Hindlimb muscle (tissue), 1 donor: Measurements from ENCODE around the gene TSPEAR. TPM values are rescaled to one million over a fixed set of nuclear protein-coding genes. Genes with fewer than 3 reads are reported as not detected.

Source experiments
- DNase-seq: peaks from one replicate; pipeline ENCODE4 v3.0.0-alpha.2; 2013
- polyA plus RNA-seq: library from polyadenylated mRNA; unstranded; fragments of 120-200 nt; gene quantifications from one replicate; pipeline ENCODE4 v1.2.1, GENCODE V29; 2013; ENCODE audit not compliant: insufficient read length

TSPEAR gene
- polyA plus RNA-seq, 1 donor: 0.14 TPM

- no peak for DNase-seq
Measured at GRCh38 chr21:44740742-44741141, 29.4 kb upstream of the TSPEAR start.

DNA sequence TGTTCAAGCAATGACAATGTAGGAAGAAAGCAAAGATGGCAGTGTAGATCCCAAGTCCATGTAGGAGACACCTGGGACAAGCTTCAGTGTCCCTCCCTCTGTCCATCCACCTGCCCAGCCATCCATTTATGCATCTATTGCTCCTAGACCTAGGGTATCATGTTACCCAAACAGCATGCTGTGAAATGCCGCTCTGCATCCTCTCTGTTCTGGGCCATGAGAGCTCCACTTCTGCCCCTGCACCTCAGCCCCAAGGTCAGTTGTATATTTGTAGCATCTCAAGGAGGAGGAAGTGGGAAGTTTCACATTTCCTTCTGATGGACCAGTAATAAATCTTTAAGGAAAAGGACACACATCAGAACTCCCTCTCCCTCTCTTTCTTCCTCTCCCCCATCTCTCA, 27.9 kb upstream of the TSPEAR start:
- no peak for DNase-seq

DNA sequence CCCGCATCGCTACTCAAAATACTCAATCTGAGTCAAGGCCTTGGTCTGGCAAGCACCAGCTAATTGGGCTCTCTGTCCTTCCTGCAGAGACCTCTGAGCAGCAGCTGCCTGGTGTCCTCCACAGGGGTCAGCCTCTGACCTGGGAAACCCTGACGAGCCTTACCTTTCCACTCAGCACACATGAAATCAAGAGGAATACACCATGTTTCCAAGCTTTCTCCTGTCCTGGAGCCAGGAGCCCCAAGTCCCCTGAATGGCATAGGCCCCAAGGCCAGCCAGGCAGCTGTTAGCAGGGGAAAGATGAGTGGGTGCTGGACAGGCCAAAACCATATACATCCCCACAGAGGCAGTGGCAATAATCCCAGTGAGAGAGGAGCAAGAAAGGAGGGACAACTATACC, 27.2 kb upstream of the TSPEAR start:
- no peak for DNase-seq

- peak; percentile 13 for DNase-seq
Measured at GRCh38 chr21:44737706-44738354, 26.5 kb upstream of the TSPEAR start.

- DNase-seq: no peak
Measured at GRCh38 chr21:44736291-44737004, 25.1 kb upstream of the TSPEAR start.

- no peak for DNase-seq
Measured at GRCh38 chr21:44735821-44736220, 24.4 kb upstream of the TSPEAR start.

GRCh38 chr21:44734841-44735240, 23.5 kb upstream of the TSPEAR start:
- DNase-seq: no peak

- no peak for DNase-seq
Measured at GRCh38 chr21:44734026-44734745, 22.8 kb upstream of the TSPEAR start.

DNA sequence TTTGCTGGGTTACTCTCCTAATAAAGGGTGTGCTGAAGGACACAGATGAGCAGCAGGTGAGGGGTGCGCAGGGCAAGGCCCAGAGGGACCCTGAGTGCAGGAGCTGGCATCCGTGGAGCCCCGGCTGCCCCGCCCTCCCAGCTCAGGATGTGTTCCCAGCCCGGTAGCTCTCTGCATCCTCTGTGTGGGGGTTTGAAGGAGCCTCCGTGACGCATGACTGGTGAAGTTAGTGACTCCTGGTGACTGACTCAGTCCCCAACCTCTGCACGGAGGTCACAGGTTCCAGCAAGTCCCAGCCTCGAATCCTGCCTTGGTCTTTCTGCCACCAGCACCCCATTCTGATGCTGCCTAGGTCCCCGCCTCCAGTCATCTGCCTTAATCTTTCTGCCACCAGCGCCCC, 21.6 kb upstream of the TSPEAR start:
- no peak for DNase-seq

DNA sequence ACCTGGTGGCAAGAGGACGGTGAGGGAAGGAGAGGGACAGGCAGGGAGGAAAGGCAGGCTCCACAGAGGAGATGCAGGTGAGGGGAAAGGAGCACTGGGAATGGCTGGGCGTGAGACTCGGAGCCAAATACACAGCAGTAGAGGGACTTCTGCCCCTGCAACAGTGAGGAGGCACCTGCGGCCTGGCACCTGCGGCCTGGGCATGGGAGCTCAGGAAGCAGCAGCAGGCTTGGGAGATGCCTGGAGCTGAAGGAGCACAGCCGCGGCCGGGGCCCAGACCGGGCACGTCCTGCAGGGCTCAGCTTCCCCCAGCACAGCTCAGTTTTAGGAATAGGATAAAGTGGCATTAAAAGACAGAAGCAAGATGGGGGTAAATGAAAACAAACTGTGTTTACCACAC, 20.9 kb upstream of the TSPEAR start:
- no peak for DNase-seq

DNA sequence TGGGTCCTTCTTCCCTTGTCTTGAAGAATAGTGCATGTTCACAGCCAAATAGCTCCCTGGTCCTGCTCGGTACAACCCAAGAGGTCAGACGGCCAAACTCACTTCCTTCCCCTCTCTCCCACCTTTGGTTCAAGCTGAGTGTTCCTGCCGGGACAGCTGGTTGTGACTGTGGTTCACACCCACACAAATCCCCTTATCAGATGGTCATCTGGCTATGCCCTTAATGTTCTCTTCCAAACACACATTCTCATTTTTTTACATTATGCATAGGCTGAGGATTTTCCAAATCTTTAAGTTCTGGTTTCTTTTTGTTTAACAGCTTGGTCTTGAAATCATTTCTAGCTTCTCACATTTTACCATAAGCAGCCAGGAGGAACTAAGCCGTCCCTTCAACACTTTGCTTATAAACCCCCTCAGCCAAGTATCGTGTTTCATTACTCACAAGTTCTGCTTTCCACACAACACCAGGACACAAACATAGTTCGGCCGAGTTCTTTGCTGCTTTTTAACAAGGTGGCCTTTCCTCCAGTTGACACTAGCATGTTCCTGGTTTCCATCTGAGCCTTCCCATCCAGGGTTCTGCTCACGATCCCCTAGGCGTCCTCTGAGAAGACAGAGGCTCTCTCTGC, 19.7 kb upstream of the TSPEAR start:
- DNase-seq: no peak

- DNase-seq: no peak
Measured at GRCh38 chr21:44730028-44730395, 18.6 kb upstream of the TSPEAR start.

DNA sequence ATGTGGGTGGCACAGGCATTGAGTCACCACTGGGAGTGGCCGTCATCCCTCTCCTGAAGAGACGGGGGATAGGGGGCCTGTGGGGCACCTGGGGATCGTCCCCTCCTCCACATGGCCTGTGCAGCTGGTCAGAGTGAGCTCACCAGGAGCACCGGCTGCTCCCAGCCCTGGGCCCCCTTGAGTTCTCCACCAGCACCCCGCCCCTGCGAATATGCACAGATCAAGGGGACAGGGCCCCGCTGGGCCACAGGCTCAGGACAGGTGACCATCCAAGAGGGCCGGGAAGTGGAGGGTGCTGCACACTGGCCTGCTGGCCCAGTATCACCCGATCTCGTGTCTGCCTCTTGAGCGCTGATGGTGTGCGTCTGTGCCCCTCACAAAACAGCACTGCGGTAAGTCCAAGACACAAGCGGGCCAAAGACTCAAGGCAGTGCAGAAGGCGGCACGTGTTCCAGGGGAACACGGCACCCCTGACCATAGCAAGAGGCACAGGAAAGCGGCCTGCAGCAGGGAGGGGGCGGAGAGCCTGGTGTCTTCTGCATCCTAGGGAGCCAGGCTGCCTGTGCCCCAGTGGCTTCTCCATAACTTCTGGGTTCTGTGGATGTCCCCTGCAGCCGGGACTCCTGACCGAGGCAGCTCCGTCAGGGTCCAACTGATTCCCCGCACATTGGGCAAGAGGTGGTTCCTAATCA, 18.1 kb upstream of the TSPEAR start:
- DNase-seq: no peak

GRCh38 chr21:44728716-44729115, 17.3 kb upstream of the TSPEAR start:
- no peak for DNase-seq

- no peak for DNase-seq
Measured at GRCh38 chr21:44727757-44728156, 16.4 kb upstream of the TSPEAR start.

- no peak for DNase-seq
Measured at GRCh38 chr21:44727321-44727720, 15.9 kb upstream of the TSPEAR start.

- no peak for DNase-seq
Measured at GRCh38 chr21:44726826-44727225, 15.5 kb upstream of the TSPEAR start.

DNA sequence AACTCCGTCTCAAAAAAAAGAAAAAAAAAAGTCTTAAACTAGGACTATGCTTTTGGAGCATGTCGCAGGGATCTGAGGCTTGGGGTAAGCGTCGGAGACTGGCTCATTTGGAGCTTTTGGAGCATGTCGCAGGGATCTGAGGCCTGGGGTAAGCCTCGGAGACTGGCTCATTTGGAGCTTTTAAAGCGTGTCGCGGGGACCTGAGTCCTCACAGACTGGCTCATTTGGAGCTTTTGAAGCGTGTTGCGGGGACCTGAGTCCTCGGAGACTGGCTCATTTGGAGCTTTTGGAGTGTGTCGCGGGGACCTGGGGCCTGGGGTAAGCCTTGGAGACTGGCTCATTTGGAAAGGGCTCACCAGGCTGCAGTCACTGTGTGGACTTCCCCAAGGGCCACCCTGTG, 13.6 kb upstream of the TSPEAR start:
- no peak for DNase-seq

DNA sequence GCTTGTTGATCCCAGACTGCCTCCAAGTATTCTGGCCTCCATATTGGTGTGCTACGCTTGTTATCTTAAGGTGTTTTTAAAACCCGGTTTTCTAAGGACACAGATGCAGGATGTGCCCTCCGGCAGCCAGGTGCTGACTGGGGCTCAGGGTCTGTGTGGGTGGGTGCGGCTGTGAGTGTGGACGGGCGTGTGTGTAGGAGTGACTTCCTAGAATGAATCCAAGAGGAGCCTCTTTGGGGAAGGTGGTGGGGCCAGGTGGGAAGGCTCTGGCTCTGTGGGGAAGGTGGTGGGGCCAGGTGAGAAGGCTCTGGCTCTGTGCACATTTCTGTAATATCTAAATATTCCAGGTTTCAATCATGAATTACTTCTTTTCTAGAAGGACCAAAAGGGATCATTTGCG, 12.8 kb upstream of the TSPEAR start:
- no peak for DNase-seq

GRCh38 chr21:44723177-44724131, 12.1 kb upstream of the TSPEAR start:
- no peak for DNase-seq

- DNase-seq: no peak
Measured at GRCh38 chr21:44722731-44723130, 11.4 kb upstream of the TSPEAR start.

DNA sequence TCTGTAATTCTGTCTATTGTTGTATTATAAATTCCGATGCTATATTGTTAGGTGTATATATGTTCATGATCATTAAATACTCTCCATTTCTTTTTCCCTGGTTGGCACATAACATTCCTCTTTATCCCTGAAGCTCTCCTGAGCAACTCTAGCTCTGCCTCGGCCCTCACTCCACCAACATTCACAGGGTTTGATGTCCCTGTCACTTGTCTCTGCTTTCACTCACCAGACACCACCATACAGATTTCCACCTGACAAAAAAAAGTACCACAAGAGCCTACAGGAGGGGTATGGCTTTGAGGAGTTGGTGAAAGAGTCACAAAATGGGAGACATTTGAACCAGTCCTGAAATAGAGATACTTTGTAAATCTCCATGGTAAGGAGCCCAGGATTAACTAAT, 8.8 kb upstream of the TSPEAR start:
- DNase-seq: no peak
